SK-N-SH (cell line): Measurements from ENCODE around the gene BCLAF1. TPM values are rescaled to one million over a fixed set of nuclear protein-coding genes. Genes with fewer than 3 reads are reported as not detected.

ENCODE experiments used
- CTCF ChIA-PET: fragments of 300-600, 350-600 bp; formaldehyde crosslinking; extraction: SDS; loops from one replicate; lab custom pipeline; 2021; lab: Yijun Ruan, JAX
- POLR2A ChIA-PET: fragments of 350-600 bp; sonication (Branson Sonifier 250); formaldehyde crosslinking; extraction: SDS; loops from one replicate; lab custom pipeline; 2020; ENCODE audit warnings: antibody characterized with exemption, inconsistent platforms; lab: Yijun Ruan, JAX
- DNase-seq: peaks from one replicate; pipeline ENCODE4 v3.0.0; 2012
- H2AFZ ChIP-seq: fragments of 200-600 bp; sonication (generic); 2 replicates; pipeline ENCODE4 v1.8.1; 2016; ENCODE audit warnings: antibody characterized with exemption, mild to moderate bottlenecking, low read depth
- H3F3A ChIP-seq: fragments of 200-600 bp; sonication (generic); replicated peaks from 2 replicates; pipeline ENCODE3; 2016; ENCODE audit warnings: antibody characterized with exemption, mild to moderate bottlenecking; ENCODE audit not compliant: insufficient read depth
- H3K27ac ChIP-seq, 2 experiments: fragments of 200-500 bp in 1 of 2; fragments of 200-600 bp in 1 of 2; sonication (Bioruptor generic) in 1 of 2; sonication (generic), shearing (Covaris generic) in 1 of 2; 2 replicates each; pipeline versions ENCODE4 v1.5.1 to v1.6.1; 2014 to 2016; ENCODE audit warnings: low read depth in 2 of 2, inconsistent platforms in 1 of 2, low read length in 1 of 2, mild to moderate bottlenecking in 1 of 2, mixed read lengths in 1 of 2
- H3K27me3 ChIP-seq: fragments of 200-600 bp; sonication (generic), shearing (Covaris generic); 2 replicates; pipeline ENCODE4 v1.6.1; 2016; ENCODE audit warnings: mixed run types; ENCODE audit not compliant: insufficient read depth
- H3K36me3 ChIP-seq, 2 experiments: fragments of 200-500 bp in 1 of 2; fragments of 200-600 bp in 1 of 2; sonication (Bioruptor generic) in 1 of 2; sonication (generic) in 1 of 2; replicated peaks in 1 of 2; 2 replicates each; pipeline versions ENCODE3 to v1.5.1; 2014 to 2016; ENCODE audit warnings: low read length in 1 of 2, mild to moderate bottlenecking in 1 of 2; ENCODE audit not compliant: insufficient read depth in 2 of 2, control insufficient read depth in 1 of 2
- H3K4me1 ChIP-seq, 2 experiments: fragments of 200-500 bp in 1 of 2; fragments of 200-600 bp in 1 of 2; sonication (Bioruptor generic) in 1 of 2; sonication (generic), shearing (Covaris generic) in 1 of 2; 2 replicates each; pipeline versions ENCODE4 v1.5.1 to v1.6.1; 2014 to 2016; ENCODE audit warnings: low read depth in 1 of 2, low read length in 1 of 2, mixed run types in 1 of 2; ENCODE audit not compliant: insufficient read depth in 2 of 2, control insufficient read depth in 1 of 2
- H3K4me2 ChIP-seq: fragments of 200-600 bp; sonication (generic), shearing (Covaris generic); 2 replicates; pipeline ENCODE4 v1.6.1; 2017; ENCODE audit warnings: mixed run types
- H3K4me3 ChIP-seq, 2 experiments: fragments of 200-500 bp in 1 of 2; fragments of 200-600 bp in 1 of 2; sonication (Bioruptor generic) in 1 of 2; sonication (generic), shearing (Covaris generic) in 1 of 2; 2 replicates each; pipeline versions ENCODE4 v1.5.1 to v1.8.1; 2014 to 2016; ENCODE audit warnings: low read depth in 2 of 2, inconsistent platforms in 1 of 2, low read length in 1 of 2, mild to moderate bottlenecking in 1 of 2, mixed read lengths in 1 of 2, moderate library complexity in 1 of 2
- H3K79me2 ChIP-seq: fragments of 200-600 bp; sonication (generic); 2 replicates; pipeline ENCODE4 v1.8.1; 2017; ENCODE audit warnings: mild to moderate bottlenecking; ENCODE audit not compliant: insufficient read depth
- H3K9ac ChIP-seq: fragments of 200-600 bp; sonication (generic); 2 replicates; pipeline ENCODE4 v1.6.1; 2017; ENCODE audit warnings: mixed run types
- H3K9me2 ChIP-seq: fragments of 200-600 bp; sonication (generic); 2 replicates; pipeline ENCODE4 v1.6.1; 2017; ENCODE audit warnings: mixed run types
- H3K9me3 ChIP-seq: fragments of 200-600 bp; sonication (generic); 2 replicates; pipeline ENCODE4 v1.6.1; 2017; ENCODE audit warnings: mixed run types, mild to moderate bottlenecking, moderate library complexity
- H4K20me1 ChIP-seq: fragments of 200-600 bp; sonication (generic); 2 replicates; pipeline ENCODE4 v1.6.1; 2017; ENCODE audit warnings: mild to moderate bottlenecking, mixed run types; ENCODE audit not compliant: insufficient read depth
- CTCF ChIP-seq: fragments of 200-600 bp; sonication (generic); IDR thresholded peaks from 2 replicates; pipeline ENCODE4 v1.6.1; 2017; ENCODE audit warnings: antibody characterized with exemption, mild to moderate bottlenecking, moderate library complexity
- ELF1 ChIP-seq: IDR thresholded peaks from 2 replicates; pipeline ENCODE4 v1.4.0; 2012
- EP300 ChIP-seq, 2 experiments: IDR thresholded peaks; 2 replicates each; pipeline versions ENCODE4 v1.4.0 to v1.6.1; 2012; ENCODE audit warnings: borderline replicate concordance in 1 of 2, low read depth in 1 of 2, low read length in 1 of 2
- MXI1 ChIP-seq: IDR thresholded peaks from 2 replicates; pipeline ENCODE4 v1.6.1; 2012; ENCODE audit warnings: mild to moderate bottlenecking, low read depth, low read length, improper control_type of control experiment
- NFIC ChIP-seq: IDR thresholded peaks from 2 replicates; pipeline ENCODE4 v1.4.0; 2012; ENCODE audit warnings: borderline replicate concordance
- PBX3 ChIP-seq: IDR thresholded peaks from 2 replicates; pipeline ENCODE4; 2012
- RAD21 ChIP-seq: IDR thresholded peaks from 2 replicates; pipeline ENCODE4 v1.6.1; 2012; ENCODE audit warnings: mild to moderate bottlenecking, low read length
- RCOR1 ChIP-seq: fragments of 150-350 bp; IDR thresholded peaks from 2 replicates; pipeline ENCODE4 v1.6.1; 2017; ENCODE audit warnings: antibody characterized with exemption, low read length
- REST ChIP-seq: IDR thresholded peaks from 2 replicates; pipeline ENCODE4 v1.6.1; 2012; ENCODE audit warnings: mild to moderate bottlenecking, low read depth, low read length, moderate library complexity
- RFX5 ChIP-seq: IDR thresholded peaks from 2 replicates; pipeline ENCODE4 v1.6.1; 2012; ENCODE audit warnings: mild to moderate bottlenecking, improper control_type of control experiment, low read length
- RXRA ChIP-seq: IDR thresholded peaks from 2 replicates; pipeline ENCODE4 v1.4.0; 2012; ENCODE audit warnings: low read depth, mild to moderate bottlenecking, borderline replicate concordance
- SMC3 ChIP-seq: IDR thresholded peaks from 2 replicates; pipeline ENCODE4 v1.6.1; 2012; ENCODE audit warnings: low read depth, low read length, improper control_type of control experiment
- TAF1 ChIP-seq: IDR thresholded peaks from 2 replicates; pipeline ENCODE4 v1.6.1; 2012; ENCODE audit warnings: low read depth, mild to moderate bottlenecking, low read length, moderate library complexity, borderline replicate concordance
- TEAD4 ChIP-seq: IDR thresholded peaks from 2 replicates; pipeline ENCODE4 v1.4.0; 2012; ENCODE audit warnings: mild to moderate bottlenecking, borderline replicate concordance; ENCODE audit not compliant: insufficient read depth
- USF2 ChIP-seq: fragments of 150-350 bp; IDR thresholded peaks from 2 replicates; pipeline ENCODE4 v1.6.1; 2017; ENCODE audit warnings: antibody characterized with exemption, low read length, low read depth, borderline replicate concordance
- YY1 ChIP-seq: IDR thresholded peaks from 2 replicates; pipeline ENCODE4 v1.4.0; 2012; ENCODE audit warnings: low read depth, mild to moderate bottlenecking
- WGBS: methylation state at CpG from one replicate; pipeline ENCODE4 v1.1.6; 2017; ENCODE audit warnings: low lambda C conversion rate; 5-methylcytosine and 5-hydroxymethylcytosine counted together
- polyA plus RNA-seq, 3 experiments: library from polyadenylated mRNA; depleted of rRNA; stranded (reverse); fragments of >200 nt; gene quantifications; 2 replicates each; pipeline ENCODE4 v1.2.3, GENCODE V29; 2012

Gene BCLAF1
- polyA plus RNA-seq, 1 of the 3 experiments (the other 2 are of a cell fraction) = 21.9 TPM

GRCh38 chr6:136318676-136319075 is 29.0 kb upstream of the BCLAF1 start:
- Histone ChIP-seq H3K9me2 (no peaks in the 10 kb centered on the region), H3K79me2 (no peaks in the 10 kb centered on the region), H3F3A (no peaks in the 10 kb centered on the region), H2AFZ (no peak overlapping the region), H3K27ac (no peak overlapping the region), H3K9ac (no peak overlapping the region), H3K27me3 (no peaks in the 10 kb centered on the region; the same call in 1 of the 2 replicates), H3K36me3 (no peaks in the 10 kb centered on the region), H3K9me3 (no peaks in the 10 kb centered on the region), H4K20me1 (no peaks in the 10 kb centered on the region), H3K4me1 (no peaks in the 10 kb centered on the region), H3K4me3 (no peak overlapping the region), H3K4me2 (no peak overlapping the region)
- CTCF ChIA-PET = interaction anchor here (1.0 to 3.0 kb wide), 9 partner anchors 8 to 228 kb away, joined by 3 to 20 read pairs (median 10); partner anchors contain the start of gene BCLAF1
- WGBS = 67% methylated on average over 3 of the region's 4 CpGs
- no peak for DNase-seq
- POLR2A ChIA-PET = no interaction called here
- TF ChIP-seq RXRA = no peak
- no peak for TF ChIP-seq PBX3
- TF ChIP-seq TAF1 = no peak
- no peak for TF ChIP-seq NFIC
- no peak for TF ChIP-seq MXI1
- no peak for TF ChIP-seq RAD21
- TF ChIP-seq CTCF = no peak
- no peak for TF ChIP-seq TEAD4
- no peak for TF ChIP-seq SMC3
- no peak for TF ChIP-seq REST
- TF ChIP-seq ELF1 = no peak
- no peak for TF ChIP-seq USF2
- TF ChIP-seq RFX5 = no peak
- no peak for TF ChIP-seq RCOR1
- TF ChIP-seq YY1 = no peak
- TF ChIP-seq EP300 (IDR thresholded peaks at IDR 0.05; ENCODE audit: borderline replicate concordance in 1 of 2, low read depth in 1 of 2, low read length in 1 of 2) = no peak
